GM19099 (cell line): Measurements from ENCODE around the gene TNFAIP8L2.

Experiments
- POLR2A ChIP-seq: IDR thresholded peaks from 3 replicates; pipeline ENCODE4 v1.6.1; 2011; ENCODE audit warnings: low read depth; ENCODE audit not compliant: insufficient read length; ENCODE audit errors: extremely low read depth

TNFAIP8L2 gene

DNA sequence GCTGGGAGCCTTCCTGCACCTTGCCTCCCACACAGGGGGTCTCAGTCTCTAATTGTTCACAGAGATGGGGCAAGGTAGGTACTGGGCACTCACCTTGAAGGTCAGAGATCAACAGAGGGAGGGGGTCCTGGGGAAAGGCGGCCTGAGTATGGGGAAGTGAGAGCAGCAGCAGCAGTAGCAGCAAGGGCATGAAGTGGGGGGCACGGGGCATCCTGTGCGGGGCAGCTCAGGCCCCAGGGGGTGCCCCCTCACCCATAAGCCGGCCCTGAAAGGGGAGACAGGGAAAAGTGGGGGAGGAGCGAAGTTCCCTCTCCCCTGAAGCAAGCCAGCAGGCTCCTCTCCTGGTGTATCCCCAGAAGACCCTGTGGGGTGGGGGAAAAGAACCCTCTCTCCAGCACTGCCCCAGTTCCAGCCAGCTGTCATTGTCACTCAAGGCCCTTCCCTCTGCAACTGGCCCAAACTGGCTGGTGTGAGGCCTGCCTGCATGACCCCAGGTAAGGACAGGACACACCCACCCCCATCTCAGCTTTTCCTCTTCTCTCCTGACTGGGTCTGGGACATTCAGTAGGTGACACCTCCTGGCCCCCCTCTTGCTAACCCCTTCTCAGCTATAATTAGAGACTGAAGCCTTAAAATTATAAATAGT is 13.9 kb upstream of the TNFAIP8L2 start:
- no peak for TF ChIP-seq POLR2A

- TF ChIP-seq POLR2A, result no peak
Measured at GRCh38 chr1:151143057-151143435, 13.4 kb upstream of the TNFAIP8L2 start.

DNA sequence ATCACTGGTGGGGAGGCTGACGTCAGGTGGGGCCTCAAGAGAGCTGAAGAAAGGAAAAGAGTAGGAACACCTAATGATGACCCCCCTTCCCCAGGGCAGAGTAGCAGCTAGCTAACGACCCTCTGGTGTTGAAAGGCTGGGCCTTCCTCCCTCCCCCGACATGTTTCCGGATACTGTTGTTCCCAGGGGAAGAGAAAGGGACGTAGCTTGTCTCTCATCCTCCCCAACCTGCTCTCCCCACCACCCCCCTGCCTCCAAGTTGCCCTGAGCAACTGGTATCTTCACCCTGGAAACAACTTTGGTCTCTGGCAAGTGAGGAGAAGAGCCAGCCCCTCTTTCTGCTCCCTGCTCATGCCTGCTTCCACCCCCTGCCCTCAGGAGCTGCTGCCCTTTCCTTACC is 12.5 kb upstream of the TNFAIP8L2 start:
- no peak for TF ChIP-seq POLR2A

DNA sequence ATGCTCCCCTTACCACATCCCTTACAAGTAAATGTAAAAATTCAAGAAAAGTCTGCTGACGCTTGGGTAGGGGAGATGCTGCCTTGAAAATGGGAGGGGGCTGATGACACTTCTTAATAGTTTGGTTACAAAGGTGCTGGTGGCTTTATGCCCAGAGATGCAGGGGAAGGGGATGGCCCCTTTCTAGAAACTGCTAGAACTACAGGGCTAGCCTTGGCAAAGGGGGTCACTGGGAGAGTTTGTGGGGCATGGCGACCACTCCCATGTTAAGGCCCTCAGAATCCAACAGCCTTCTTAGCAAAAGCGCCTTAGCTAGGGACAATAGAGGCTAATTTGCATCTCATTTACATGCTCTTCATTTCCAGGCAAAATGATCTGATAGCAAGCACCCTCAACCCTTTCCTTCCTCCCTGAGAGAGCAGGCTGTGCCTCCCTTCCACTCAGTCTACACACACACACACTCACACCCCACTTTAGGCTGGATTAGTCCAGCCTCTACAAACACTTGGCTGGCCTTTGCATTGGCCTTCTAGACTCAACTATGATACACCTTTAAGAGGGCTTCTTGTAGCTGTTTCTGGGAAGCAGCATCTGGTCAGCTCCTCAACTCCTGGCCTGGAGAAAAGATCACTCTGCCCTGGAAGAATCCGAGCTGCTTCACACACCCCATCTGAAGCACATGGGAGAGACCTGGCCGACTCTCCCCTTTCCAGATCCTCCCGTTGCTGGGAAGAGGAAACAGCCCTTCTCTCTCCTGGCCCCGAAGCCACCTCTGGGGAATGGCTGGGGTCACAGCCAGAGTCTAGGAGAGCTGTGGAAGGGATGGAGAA is 11.8 kb upstream of the TNFAIP8L2 start:
- no peak for TF ChIP-seq POLR2A

DNA sequence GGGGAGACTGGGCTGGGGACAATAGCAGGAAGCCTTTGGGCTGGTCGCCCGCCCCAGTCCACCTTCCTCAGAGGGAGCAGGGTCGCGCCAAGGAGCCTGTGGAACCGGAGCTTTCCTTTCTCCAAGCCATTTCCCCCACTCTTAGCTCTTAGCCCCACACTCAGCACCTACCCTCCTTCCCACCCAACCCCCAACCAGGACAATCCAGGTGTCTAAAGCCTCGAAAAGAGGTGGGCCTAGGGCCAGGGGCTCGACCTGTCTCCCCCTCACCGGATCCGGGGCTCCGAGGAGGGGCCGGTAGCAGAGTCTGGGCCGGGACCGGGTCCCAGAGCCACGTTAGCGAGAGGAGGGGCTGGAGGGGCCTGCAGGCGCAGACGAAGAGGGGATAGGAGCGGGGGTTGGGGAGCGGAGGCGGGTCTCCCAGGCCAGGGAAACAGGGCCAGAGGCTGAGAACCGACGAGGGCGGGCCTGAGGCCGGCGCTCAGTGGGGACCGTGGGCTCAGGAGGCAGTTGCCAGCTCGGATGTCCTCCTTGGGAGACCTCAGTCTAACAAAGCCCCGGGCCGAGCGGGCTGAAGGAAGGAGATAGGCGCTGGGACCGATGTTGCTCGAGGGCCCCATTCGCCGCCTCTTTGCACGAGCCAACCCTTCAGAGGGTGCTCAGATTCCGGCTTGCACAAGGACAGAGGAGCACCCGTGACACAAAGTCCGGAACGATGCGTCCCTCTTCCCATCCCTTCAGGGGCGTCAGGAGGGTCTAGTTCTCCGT is 11.0 kb upstream of the TNFAIP8L2 start:
- TF ChIP-seq POLR2A, result no peak

DNA sequence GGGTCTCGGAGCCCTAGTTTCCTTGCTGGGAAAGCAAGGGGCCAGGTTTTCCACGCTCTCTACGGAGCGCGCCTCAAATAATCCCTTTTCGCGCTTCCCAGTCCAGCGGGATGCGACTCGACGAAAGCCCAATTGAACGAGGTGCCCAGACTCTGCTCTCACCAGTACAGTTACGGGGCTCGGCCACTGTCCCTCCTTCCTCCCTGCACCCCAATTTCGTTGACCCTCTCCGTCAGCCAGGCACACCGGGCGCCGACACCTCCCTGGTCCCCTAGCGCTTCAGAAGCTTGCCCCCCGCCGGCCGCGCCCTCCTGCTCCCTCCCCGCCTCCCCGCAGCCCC is 10.4 kb upstream of the TNFAIP8L2 start:
- TF ChIP-seq POLR2A, result no peak

DNA sequence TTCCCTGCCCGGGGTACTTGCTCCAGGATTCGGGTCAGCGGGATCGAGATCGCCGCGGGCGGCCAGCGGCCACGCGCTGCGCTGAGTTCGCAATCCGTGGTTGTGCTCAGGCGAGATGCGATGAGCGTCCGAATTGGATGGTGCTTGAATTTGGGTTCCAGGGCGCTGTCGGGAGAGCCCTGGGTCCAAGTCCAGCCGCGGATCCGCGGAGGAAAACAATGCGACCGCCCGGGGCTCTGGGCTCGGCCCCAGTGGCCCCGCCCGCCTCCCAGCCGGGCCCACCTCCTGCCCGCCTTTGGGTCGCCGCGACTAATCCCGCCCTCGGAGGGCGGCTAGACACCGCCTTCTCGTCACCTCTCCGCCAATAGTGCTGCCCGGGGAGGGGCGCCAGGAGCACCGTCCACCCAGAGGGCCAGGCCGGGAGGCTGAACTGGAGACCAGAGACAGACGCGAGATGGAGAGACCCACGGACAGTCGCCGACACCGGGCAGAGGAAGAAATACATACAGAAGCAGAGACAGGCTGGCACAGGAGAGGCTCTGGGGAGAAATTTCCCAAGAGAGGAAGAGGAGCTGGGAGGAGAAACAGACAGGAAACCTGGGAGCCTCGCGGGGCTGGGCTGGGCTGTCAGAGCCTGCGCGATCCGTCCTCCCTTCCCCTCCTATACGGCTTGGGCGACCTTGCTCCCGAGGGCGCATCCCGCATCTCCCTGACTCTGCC is 9.9 kb upstream of the TNFAIP8L2 start, which contains the start of gene SEMA6C:
SEMA6C (minus strand) TSS at position 220 of the 720 bp plus-strand sequence. CDS start 4,010 bp downstream, outside the sequence.
- TF ChIP-seq POLR2A, result no peak

DNA sequence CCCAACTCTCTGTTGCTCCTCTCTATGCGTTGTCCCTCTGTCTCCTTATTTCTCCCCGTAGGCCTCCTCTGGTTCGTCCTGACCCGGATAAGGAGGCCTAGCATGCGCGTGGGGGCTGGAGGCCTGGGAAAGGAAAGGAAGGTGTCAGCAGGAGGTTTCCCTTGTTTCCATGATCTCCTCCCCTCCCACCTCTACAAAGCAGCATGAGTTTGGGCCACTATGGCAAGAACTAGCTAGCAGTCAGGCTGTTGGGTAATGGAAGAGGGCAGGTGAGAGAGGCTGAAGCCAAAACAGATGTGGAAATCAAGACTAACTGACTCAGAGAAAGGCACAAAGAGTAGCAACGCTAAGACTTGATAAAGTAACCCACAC is 9.3 kb upstream of the TNFAIP8L2 start:
- no peak for TF ChIP-seq POLR2A

DNA sequence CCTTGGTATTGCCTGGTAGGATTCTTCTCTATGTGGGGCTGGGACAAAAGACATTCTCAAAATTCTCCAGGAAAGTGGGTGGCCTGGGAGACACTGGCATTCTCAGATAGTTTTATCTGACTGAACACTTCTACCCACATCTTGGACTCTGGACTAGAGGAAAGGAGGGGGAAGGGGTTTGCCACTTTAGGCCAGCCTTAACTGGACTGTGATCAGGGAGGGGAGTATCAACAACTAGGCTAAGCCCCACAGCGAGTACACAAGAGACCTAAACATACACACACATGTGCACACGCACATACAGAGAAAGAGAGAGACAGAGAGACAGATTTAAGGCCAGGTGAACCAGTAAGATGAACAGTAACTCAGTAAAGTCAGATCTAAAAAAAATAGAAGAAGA is 8.8 kb upstream of the TNFAIP8L2 start:
- no peak for TF ChIP-seq POLR2A

GRCh38 chr1:151157067-151157531 is 650 bp downstream of the TNFAIP8L2 start:
- peak; percentile 31 for TF ChIP-seq POLR2A

DNA sequence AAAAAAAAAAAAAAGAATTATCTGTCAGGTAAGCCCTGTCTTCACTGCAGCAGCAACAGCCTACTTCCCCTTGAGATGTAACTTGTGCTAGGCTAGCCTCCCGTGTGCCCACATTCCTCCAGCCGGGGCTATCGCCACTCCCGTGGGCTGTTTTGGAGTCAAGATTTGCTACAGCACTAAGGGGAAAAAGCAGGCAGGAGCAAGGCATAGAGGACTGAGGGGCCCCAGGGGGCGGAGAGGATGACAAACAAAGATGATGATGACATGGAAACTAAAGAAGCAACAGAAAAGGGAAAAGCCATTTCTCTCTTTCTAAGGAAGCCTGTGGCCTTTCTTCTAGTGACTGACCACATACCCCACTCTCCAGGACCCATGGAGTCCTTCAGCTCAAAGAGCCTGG is 1.9 kb downstream of the TNFAIP8L2 start:
- no peak for TF ChIP-seq POLR2A

GRCh38 chr1:151158751-151159251 is 2.4 kb downstream of the TNFAIP8L2 start:
- no peak for TF ChIP-seq POLR2A

DNA sequence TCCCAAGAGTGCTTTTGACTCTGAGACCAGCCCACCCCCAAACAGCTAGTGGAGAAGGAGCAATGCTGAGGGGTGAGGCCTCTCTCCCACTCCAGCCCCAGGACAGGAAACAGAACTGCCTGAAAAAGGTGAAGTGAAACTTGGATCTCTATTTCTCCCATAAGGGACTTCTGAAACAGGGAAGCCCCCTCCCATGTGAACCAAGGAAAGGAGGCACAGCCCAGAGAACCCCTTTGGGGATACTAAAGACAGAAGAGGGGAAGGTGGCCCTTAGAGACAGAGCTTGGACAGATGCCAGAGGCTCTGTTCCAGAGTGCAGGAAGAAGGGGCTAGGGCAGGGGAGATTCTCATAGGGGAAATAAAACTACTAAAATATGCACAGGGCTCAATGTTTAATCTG is 2.9 kb downstream of the TNFAIP8L2 start:
- TF ChIP-seq POLR2A, result no peak

DNA sequence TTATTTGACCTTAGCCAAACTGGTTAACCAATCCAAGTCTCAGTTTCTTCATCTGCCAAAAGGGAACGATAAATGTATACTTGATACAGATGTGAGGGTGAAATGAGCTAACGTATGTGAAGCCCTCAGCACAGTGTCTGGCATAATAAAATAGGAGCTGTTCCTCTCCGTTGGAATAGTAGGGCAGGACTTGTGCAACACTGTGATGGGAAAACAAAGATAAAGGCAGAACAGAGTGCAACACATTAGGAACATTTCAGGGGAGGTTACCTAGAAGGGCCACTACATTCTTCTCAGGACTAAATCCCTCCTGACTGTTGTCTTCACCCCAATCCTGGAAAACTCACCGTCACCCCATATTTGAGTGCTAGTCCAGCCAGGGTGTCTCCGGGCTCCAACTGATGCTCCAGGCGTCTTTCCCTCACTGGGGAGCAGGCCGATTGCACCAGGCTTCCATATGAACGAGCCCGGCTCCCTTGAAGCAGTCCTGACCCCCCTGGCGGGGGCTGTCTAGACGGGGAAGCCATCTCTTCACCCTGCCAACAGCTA is 8.4 kb downstream of the TNFAIP8L2 start:
- TF ChIP-seq POLR2A, result no peak

GRCh38 chr1:151165281-151165737 is 8.9 kb downstream of the TNFAIP8L2 start:
- no peak for TF ChIP-seq POLR2A
